ENCODE results near the gene FLT3.
"Not testable (repeated sequence)": the region's sequence is repeated elsewhere in the genome, so short reads cannot be mapped to it uniquely, and the experiment has no call there.

DNA sequence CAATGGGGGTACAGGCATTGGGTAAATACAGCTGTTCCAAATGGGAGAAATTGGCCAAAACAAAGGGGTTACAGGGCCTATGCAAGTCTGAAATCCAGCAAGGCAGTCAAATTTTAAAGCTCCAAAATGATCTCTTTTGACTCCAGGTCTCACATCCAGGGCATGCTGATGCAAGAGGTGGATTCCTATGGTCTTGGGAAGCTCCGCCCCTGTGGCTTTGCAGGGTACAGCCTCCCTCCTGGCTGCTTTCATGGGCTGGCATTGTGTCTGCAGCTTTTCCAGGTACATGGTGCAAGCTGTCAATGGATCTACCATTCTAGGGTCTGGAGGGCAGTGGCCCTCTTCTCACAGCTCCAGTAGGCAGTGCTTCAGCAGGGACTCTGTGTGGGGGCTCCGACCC lies 22.6 kb downstream of the FLT3 start:
- not testable (repeated sequence) for TF ChIP-seq TAF1 (conservative IDR thresholded peaks at IDR 0.05); JUND (IDR thresholded peaks at IDR 0.05); SP1 (IDR thresholded peaks at IDR 0.05); GABPA (IDR thresholded peaks at IDR 0.05 in 1 of 2, conservative IDR thresholded peaks at IDR 0.05 in 1 of 2)
- TF ChIP-seq, protein P1, sequence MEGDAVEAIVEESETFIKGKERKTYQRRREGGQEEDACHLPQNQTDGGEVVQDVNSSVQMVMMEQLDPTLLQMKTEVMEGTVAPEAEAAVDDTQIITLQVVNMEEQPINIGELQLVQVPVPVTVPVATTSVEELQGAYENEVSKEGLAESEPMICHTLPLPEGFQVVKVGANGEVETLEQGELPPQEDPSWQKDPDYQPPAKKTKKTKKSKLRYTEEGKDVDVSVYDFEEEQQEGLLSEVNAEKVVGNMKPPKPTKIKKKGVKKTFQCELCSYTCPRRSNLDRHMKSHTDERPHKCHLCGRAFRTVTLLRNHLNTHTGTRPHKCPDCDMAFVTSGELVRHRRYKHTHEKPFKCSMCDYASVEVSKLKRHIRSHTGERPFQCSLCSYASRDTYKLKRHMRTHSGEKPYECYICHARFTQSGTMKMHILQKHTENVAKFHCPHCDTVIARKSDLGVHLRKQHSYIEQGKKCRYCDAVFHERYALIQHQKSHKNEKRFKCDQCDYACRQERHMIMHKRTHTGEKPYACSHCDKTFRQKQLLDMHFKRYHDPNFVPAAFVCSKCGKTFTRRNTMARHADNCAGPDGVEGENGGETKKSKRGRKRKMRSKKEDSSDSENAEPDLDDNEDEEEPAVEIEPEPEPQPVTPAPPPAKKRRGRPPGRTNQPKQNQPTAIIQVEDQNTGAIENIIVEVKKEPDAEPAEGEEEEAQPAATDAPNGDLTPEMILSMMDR (IDR thresholded peaks at IDR 0.05; ENCODE audit: low read depth, low read length, missing input control), result not testable (repeated sequence)
- TF ChIP-seq, protein P2, sequence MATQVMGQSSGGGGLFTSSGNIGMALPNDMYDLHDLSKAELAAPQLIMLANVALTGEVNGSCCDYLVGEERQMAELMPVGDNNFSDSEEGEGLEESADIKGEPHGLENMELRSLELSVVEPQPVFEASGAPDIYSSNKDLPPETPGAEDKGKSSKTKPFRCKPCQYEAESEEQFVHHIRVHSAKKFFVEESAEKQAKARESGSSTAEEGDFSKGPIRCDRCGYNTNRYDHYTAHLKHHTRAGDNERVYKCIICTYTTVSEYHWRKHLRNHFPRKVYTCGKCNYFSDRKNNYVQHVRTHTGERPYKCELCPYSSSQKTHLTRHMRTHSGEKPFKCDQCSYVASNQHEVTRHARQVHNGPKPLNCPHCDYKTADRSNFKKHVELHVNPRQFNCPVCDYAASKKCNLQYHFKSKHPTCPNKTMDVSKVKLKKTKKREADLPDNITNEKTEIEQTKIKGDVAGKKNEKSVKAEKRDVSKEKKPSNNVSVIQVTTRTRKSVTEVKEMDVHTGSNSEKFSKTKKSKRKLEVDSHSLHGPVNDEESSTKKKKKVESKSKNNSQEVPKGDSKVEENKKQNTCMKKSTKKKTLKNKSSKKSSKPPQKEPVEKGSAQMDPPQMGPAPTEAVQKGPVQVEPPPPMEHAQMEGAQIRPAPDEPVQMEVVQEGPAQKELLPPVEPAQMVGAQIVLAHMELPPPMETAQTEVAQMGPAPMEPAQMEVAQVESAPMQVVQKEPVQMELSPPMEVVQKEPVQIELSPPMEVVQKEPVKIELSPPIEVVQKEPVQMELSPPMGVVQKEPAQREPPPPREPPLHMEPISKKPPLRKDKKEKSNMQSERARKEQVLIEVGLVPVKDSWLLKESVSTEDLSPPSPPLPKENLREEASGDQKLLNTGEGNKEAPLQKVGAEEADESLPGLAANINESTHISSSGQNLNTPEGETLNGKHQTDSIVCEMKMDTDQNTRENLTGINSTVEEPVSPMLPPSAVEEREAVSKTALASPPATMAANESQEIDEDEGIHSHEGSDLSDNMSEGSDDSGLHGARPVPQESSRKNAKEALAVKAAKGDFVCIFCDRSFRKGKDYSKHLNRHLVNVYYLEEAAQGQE (IDR thresholded peaks at IDR 0.05), result not testable (repeated sequence)

Data from liver (tissue), 3 donors.